ENCODE measurements around the gene ARHGEF28. TPM values are rescaled to one million over a fixed set of nuclear protein-coding genes. Genes with fewer than 3 reads are reported as not detected.

ARHGEF28 gene
- total RNA-seq, 1 experiment from 2014 or later, result 6.1 TPM

DNA sequence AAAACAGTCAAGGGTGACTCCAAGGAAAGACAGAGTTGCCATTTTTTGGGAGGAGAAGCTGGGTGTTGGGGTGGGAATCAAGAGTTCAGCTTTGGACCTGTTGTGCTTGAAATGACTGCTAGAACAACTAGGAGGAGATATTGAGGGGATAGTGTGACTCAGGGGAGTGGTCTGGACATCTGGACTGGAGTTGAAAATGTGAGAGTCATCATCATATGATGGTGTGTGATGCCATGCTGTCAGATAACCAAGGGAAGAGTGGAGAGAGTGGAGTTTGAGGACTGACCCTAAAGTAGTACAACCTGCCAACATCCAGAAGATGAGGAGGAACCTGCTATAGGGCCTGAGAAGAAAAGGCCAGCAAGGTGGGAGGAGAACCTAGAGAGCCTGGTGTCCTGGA is 199.7 kb downstream of the ARHGEF28 start:
- Histone ChIP-seq H3K9me3 (ENCODE audit: control insufficient read depth in 1 of 2, insufficient read depth in 1 of 2, low read depth in 1 of 2, low read length in 2 of 2) (no peaks in the 10 kb centered on the region), H3K27ac (ENCODE audit: low read depth, low read length) (no peak overlapping the region), H3K4me1 (ENCODE audit: control insufficient read depth in 1 of 2, insufficient read depth in 2 of 2, low read length in 2 of 2) (peaks cover 9 to 10% of the 10 kb centered on the region in 2 experiments; a peak in 2 of 4 replicates), H3K27me3 (ENCODE audit: insufficient read depth, low read length) (no peaks in the 10 kb centered on the region), H3K9me2 (ENCODE audit: insufficient read depth) (no peaks in the 10 kb centered on the region), H2AFZ (ENCODE audit: low read depth, low read length, poor library complexity, severe bottlenecking) (no peak overlapping the region), H3K79me2 (ENCODE audit: insufficient read depth, low read length) (no peaks in the 10 kb centered on the region), H4K20me1 (ENCODE audit: insufficient read depth) (no peaks in the 10 kb centered on the region), H3K36me3 (ENCODE audit: control insufficient read depth in 1 of 2, insufficient read depth in 2 of 2, low read length in 2 of 2) (no peaks in the 10 kb centered on the region), H3K4me2 (ENCODE audit: low read length) (no peak overlapping the region), H3K9ac (ENCODE audit: low read length) (no peak overlapping the region), H3K4me3 (replicated peaks in 1 of 2; ENCODE audit: low read depth in 1 of 2, low read length in 2 of 2) (no peak overlapping the region)
- intact Hi-C loops (cut with micrococcal nuclease), result no loop called here
- BruUV-seq (replicated peaks), result no TSS peak
- ChIA-PET POLR2A (no interaction called here), RAD21 (ENCODE audit: low non-redundant PET in 1 of 2, low total read pairs in 2 of 2, uncharacterized antibody in 2 of 2, unreplicated experiment in 2 of 2) (no interaction called here), CTCF (no interaction called here)
- TF ChIP-seq EZH2phosphoT487 (IDR thresholded peaks at IDR 0.05; ENCODE audit: borderline replicate concordance) (no peak), SRF (IDR thresholded peaks at IDR 0.05; ENCODE audit: low read depth) (no peak), ZFX (IDR thresholded peaks at IDR 0.05) (no peak)
- DNase-seq (ENCODE audit: low read depth, low spot score) (no peak), ATAC-seq (no peak)

DNA sequence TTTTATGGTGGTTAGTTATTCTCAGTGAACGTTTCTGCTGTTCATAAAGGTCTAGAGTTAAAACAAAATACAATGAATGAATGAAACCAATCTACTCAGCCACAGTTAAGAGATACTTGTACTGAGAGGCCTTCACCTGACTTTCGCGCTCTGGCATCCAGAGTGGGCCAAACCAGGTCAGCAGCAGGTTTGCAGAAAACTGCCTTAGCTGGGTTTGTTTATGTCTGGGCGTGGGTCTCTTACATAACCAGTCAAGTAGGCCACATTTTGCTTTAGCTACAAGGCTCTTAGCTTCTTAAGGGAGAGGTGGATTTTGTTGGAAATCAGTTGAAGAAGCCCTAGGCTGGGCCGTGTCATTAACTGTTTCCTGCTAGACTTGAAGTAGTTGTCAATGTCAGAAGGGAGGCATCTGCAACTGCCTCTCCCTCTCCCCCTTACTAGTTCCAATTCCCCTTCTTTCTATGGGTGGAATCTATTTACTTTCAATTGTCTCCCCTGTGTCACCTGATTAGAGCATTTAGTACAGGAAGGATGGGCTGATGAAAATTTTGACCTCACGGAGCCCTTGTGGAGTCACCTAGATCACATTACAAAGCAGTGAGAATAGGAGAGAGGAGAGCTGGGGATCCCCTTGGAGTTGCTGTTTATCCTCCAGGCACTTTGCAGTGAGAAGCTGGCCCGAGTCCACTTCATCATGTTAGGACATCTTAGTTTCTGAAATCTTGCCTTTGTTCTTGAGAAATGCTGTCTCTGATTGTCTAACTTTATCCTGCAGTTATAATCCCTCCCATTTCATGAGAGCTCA is 200.5 kb downstream of the ARHGEF28 start:
- H3K27me3 ChIP-seq (ENCODE audit: insufficient read depth, low read length), result no peaks in the 10 kb centered on the region
- peaks cover 9 to 10% of the 10 kb centered on the region in 2 experiments; a peak in 2 of 4 replicates for H3K4me1 ChIP-seq (ENCODE audit: control insufficient read depth in 1 of 2, insufficient read depth in 2 of 2, low read length in 2 of 2)
- no peak for DNase-seq (ENCODE audit: low read depth, low spot score)
- no peak overlapping the region for H3K9ac ChIP-seq (ENCODE audit: low read length)
- intact Hi-C loops (cut with micrococcal nuclease), result no loop called here
- no peak overlapping the region for H2AFZ ChIP-seq (ENCODE audit: low read depth, low read length, poor library complexity, severe bottlenecking)
- H3K36me3 ChIP-seq (ENCODE audit: control insufficient read depth in 1 of 2, insufficient read depth in 2 of 2, low read length in 2 of 2), result no peaks in the 10 kb centered on the region
- H3K4me3 ChIP-seq (replicated peaks in 1 of 2; ENCODE audit: low read depth in 1 of 2, low read length in 2 of 2), result no peak overlapping the region
- RAD21 ChIA-PET (ENCODE audit: low non-redundant PET in 1 of 2, low total read pairs in 2 of 2, uncharacterized antibody in 2 of 2, unreplicated experiment in 2 of 2), result no interaction called here
- no peak overlapping the region for H3K27ac ChIP-seq (ENCODE audit: low read depth, low read length)
- no peaks in the 10 kb centered on the region for H3K9me3 ChIP-seq (ENCODE audit: control insufficient read depth in 1 of 2, insufficient read depth in 1 of 2, low read depth in 1 of 2, low read length in 2 of 2)
- POLR2A ChIA-PET, result no interaction called here
- H3K4me2 ChIP-seq (ENCODE audit: low read length), result no peak overlapping the region
- CTCF ChIA-PET, result no interaction called here
- H3K79me2 ChIP-seq (ENCODE audit: insufficient read depth, low read length), result no peaks in the 10 kb centered on the region
- BruUV-seq (replicated peaks), result no TSS peak
- no peak for ATAC-seq
- TF ChIP-seq ZNF274 (IDR thresholded peaks at IDR 0.05; ENCODE audit: low read depth, low read length), result no peak
- TF ChIP-seq, protein P1, sequence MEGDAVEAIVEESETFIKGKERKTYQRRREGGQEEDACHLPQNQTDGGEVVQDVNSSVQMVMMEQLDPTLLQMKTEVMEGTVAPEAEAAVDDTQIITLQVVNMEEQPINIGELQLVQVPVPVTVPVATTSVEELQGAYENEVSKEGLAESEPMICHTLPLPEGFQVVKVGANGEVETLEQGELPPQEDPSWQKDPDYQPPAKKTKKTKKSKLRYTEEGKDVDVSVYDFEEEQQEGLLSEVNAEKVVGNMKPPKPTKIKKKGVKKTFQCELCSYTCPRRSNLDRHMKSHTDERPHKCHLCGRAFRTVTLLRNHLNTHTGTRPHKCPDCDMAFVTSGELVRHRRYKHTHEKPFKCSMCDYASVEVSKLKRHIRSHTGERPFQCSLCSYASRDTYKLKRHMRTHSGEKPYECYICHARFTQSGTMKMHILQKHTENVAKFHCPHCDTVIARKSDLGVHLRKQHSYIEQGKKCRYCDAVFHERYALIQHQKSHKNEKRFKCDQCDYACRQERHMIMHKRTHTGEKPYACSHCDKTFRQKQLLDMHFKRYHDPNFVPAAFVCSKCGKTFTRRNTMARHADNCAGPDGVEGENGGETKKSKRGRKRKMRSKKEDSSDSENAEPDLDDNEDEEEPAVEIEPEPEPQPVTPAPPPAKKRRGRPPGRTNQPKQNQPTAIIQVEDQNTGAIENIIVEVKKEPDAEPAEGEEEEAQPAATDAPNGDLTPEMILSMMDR (IDR thresholded peaks at IDR 0.05 in 2 of 3, conservative IDR thresholded peaks at IDR 0.05 in 1 of 3; ENCODE audit: borderline replicate concordance in 1 of 3, insufficient read depth in 1 of 3, low read depth in 2 of 3, low read length in 2 of 3), result no peak
- no peak for TF ChIP-seq ZFX (IDR thresholded peaks at IDR 0.05)
- TF ChIP-seq YY1 (IDR thresholded peaks at IDR 0.05; ENCODE audit: extremely low read depth, insufficient replicate concordance, low read depth, low read length), result no peak
- no peak for TF ChIP-seq EZH2phosphoT487 (IDR thresholded peaks at IDR 0.05; ENCODE audit: borderline replicate concordance)
- no peak for TF ChIP-seq FOSL1 (IDR thresholded peaks at IDR 0.05; ENCODE audit: low read depth)
- no peak for TF ChIP-seq POLR2AphosphoS5 (IDR thresholded peaks at IDR 0.05; ENCODE audit: low read depth, low read length)
- TF ChIP-seq, protein P2, sequence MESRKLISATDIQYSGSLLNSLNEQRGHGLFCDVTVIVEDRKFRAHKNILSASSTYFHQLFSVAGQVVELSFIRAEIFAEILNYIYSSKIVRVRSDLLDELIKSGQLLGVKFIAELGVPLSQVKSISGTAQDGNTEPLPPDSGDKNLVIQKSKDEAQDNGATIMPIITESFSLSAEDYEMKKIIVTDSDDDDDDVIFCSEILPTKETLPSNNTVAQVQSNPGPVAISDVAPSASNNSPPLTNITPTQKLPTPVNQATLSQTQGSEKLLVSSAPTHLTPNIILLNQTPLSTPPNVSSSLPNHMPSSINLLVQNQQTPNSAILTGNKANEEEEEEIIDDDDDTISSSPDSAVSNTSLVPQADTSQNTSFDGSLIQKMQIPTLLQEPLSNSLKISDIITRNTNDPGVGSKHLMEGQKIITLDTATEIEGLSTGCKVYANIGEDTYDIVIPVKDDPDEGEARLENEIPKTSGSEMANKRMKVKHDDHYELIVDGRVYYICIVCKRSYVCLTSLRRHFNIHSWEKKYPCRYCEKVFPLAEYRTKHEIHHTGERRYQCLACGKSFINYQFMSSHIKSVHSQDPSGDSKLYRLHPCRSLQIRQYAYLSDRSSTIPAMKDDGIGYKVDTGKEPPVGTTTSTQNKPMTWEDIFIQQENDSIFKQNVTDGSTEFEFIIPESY (IDR thresholded peaks at IDR 0.05; ENCODE audit: extremely low read depth, insufficient replicate concordance, low read length), result no peak
- TF ChIP-seq EGR1 (IDR thresholded peaks at IDR 0.05; ENCODE audit: low read depth), result no peak
- TF ChIP-seq CEBPB (IDR thresholded peaks at IDR 0.05; ENCODE audit: low read depth), result no peak
- no peak for TF ChIP-seq SIN3A (IDR thresholded peaks at IDR 0.05; ENCODE audit: low read depth)
- H3K9me2 ChIP-seq (ENCODE audit: insufficient read depth), result no peaks in the 10 kb centered on the region
- H4K20me1 ChIP-seq (ENCODE audit: insufficient read depth), result no peaks in the 10 kb centered on the region
